ENCODE data around the gene GAS6. TPM values are rescaled to one million over a fixed set of nuclear protein-coding genes. Genes with fewer than 3 reads are reported as not detected.

Gene GAS6
- total RNA-seq, 1 experiment from 2014 or later, result 20.9 TPM

DNA sequence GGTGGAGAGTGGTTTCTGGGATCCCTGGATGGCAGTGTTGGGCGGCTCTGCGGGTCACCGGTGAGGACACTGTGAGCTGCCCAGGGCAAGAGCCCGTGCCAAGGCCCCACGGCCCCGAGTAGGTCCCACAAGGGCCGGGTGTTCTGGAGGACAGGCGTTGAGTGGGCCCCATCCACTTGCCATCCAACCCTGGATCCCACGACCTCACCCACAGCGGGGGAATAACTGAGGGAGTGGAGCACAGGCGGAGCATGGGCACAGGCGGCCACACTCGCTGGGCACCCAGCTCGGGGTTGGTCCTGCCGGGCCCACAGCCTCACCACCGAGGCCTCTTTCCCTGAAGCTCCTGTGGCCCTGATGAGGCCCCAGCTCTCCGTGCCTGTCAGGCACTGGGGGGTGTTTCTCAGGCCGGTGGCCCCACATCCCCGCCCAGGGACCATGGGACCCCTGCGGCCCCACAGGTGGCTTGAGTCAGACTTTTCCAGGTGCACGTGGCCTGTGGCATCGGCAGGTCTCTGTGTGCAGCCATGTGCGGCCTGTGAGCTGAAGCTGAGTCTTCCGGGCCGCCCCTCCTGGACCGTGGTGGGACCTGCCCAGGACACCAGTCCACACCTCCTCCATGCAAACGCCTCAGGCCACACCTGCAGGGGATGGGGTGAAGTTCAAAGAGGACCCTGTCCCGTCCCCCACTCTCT, 88.3 kb downstream of the GAS6 start:
- intact Hi-C loops (cut with micrococcal nuclease), result no loop called here
- H3K79me2 ChIP-seq (ENCODE audit: low read length), result peaks cover 6% of the 10 kb centered on the region; the same call in 1 of the 2 replicates
- ATAC-seq (no peak), DNase-seq (no peak)
- no peaks in the 10 kb centered on the region for H3F3A ChIP-seq (ENCODE audit: low read length, unreplicated experiment)
- ChIA-PET CTCF (no interaction called here), POLR2A (ENCODE audit: unreplicated experiment) (no interaction called here)
- H3K9ac ChIP-seq (ENCODE audit: low read length), result no peak overlapping the region
- no peaks in the 10 kb centered on the region for H3K9me2 ChIP-seq (replicated peaks; ENCODE audit: low read length)
- no peak overlapping the region for H3K4me2 ChIP-seq (ENCODE audit: low read length)
- H3K4me1 ChIP-seq (ENCODE audit: insufficient read depth, low read length), result peaks cover 35% of the 10 kb centered on the region
- no peak overlapping the region for H3K4me3 ChIP-seq (ENCODE audit: low read length)
- H3K9me3 ChIP-seq (ENCODE audit: low read length), result no peaks in the 10 kb centered on the region
- peaks cover 9% of the 10 kb centered on the region; the same call in 1 of the 2 replicates for H3K36me3 ChIP-seq (ENCODE audit: low read depth, low read length)
- TF ChIP-seq EZH2phosphoT487 (IDR thresholded peaks at IDR 0.05; ENCODE audit: borderline replicate concordance, low read length) (no peak), EZH2 (IDR thresholded peaks at IDR 0.05; ENCODE audit: low read length, unreplicated experiment) (no peak)
- TF ChIP-seq, protein P1, sequence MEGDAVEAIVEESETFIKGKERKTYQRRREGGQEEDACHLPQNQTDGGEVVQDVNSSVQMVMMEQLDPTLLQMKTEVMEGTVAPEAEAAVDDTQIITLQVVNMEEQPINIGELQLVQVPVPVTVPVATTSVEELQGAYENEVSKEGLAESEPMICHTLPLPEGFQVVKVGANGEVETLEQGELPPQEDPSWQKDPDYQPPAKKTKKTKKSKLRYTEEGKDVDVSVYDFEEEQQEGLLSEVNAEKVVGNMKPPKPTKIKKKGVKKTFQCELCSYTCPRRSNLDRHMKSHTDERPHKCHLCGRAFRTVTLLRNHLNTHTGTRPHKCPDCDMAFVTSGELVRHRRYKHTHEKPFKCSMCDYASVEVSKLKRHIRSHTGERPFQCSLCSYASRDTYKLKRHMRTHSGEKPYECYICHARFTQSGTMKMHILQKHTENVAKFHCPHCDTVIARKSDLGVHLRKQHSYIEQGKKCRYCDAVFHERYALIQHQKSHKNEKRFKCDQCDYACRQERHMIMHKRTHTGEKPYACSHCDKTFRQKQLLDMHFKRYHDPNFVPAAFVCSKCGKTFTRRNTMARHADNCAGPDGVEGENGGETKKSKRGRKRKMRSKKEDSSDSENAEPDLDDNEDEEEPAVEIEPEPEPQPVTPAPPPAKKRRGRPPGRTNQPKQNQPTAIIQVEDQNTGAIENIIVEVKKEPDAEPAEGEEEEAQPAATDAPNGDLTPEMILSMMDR (conservative IDR thresholded peaks at IDR 0.05; ENCODE audit: low read depth, low read length), result no peak
- no peak overlapping the region for H2AFZ ChIP-seq (ENCODE audit: low read length)
- no peaks in the 10 kb centered on the region for H4K20me1 ChIP-seq (ENCODE audit: low read length)
- H3K27me3 ChIP-seq (ENCODE audit: low read length), result no peaks in the 10 kb centered on the region
- H3K27ac ChIP-seq (ENCODE audit: low read length), result no peak overlapping the region
- no TSS peak for BruUV-seq (replicated peaks)

DNA sequence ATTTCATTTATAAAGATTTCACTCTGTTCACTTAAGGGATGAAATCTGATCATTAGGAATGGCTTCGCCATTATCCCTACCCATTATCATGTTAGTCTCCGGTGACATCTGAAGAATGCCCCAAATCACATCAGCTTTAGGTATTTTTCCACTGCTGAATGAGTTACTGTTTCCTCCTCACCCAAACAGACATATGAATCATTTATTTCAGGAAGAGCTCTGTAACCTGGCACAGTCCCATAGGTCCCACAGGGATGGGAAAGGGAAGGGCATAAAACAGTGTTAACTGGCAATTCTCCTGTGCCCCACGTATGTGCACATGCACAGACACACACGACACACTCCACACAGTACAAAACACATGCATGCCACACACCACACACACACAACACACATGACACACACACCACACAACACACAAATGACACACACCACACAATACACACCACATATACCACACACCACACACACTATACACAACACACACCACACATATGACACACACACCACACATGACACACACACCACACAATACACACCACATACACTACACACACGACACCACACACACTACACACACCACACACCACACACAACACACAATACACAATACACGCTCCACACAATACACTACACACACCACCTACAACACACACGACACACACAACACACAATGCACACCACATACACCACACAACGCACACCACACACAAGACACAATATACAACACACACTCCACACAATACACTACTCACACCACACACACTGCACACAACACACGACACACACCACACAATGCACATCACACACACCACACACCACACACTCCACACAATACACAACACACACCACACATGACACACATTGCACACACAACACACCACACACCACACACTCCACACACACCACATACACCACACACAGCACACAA, 89.4 kb downstream of the GAS6 start:
- CTCF ChIA-PET, result no interaction called here
- H4K20me1 ChIP-seq (ENCODE audit: low read length), result no peaks in the 10 kb centered on the region
- no peaks in the 10 kb centered on the region for H3F3A ChIP-seq (ENCODE audit: low read length, unreplicated experiment)
- H2AFZ ChIP-seq (ENCODE audit: low read length), result no peak overlapping the region
- H3K4me1 ChIP-seq (ENCODE audit: insufficient read depth, low read length), result peaks cover 35% of the 10 kb centered on the region
- peak; percentile 81 for DNase-seq
- H3K9ac ChIP-seq (ENCODE audit: low read length), result no peak overlapping the region
- POLR2A ChIA-PET (ENCODE audit: unreplicated experiment), result interaction anchor here (0.6 kb wide), 1 partner anchor 11 kb away, joined by 6 read pairs; no protein-coding TSS in a partner anchor
- peaks cover 6% of the 10 kb centered on the region; the same call in 1 of the 2 replicates for H3K79me2 ChIP-seq (ENCODE audit: low read length)
- TSS peak; percentile 9 for BruUV-seq (replicated peaks)
- TF ChIP-seq, protein P1 (conservative IDR thresholded peaks at IDR 0.05; ENCODE audit: low read depth, low read length), result no peak
- no peak for TF ChIP-seq EZH2 (IDR thresholded peaks at IDR 0.05; ENCODE audit: low read length, unreplicated experiment)
- no peak for TF ChIP-seq EZH2phosphoT487 (IDR thresholded peaks at IDR 0.05; ENCODE audit: borderline replicate concordance, low read length)
- no peaks in the 10 kb centered on the region for H3K9me2 ChIP-seq (replicated peaks; ENCODE audit: low read length)
- H3K9me3 ChIP-seq (ENCODE audit: low read length), result no peaks in the 10 kb centered on the region
- no peaks in the 10 kb centered on the region for H3K27me3 ChIP-seq (ENCODE audit: low read length)
- H3K4me3 ChIP-seq (ENCODE audit: low read length), result no peak overlapping the region
- peak overlapping the region; percentile 60 for H3K27ac ChIP-seq (ENCODE audit: low read length)
- intact Hi-C loops (cut with micrococcal nuclease), result loop anchor here (1.0 kb wide), 1 partner anchor 11 kb away; no protein-coding TSS in a partner anchor
- H3K36me3 ChIP-seq (ENCODE audit: low read depth, low read length), result peaks cover 9% of the 10 kb centered on the region; the same call in 1 of the 2 replicates
- H3K4me2 ChIP-seq (ENCODE audit: low read length), result 0 out of 2 replicates have a peak overlapping the region, but pooled peaks have one; percentile 1
- ATAC-seq, result peak; percentile 66
